GM18519 (cell line): ENCODE measurements around the gene PDE11A.
"Not testable (repeated sequence)": the region's sequence is repeated elsewhere in the genome, so short reads cannot be mapped to it uniquely, and the experiment has no call there.

Experiments used
- ATAC-seq: cut with Tn5 transposase; IDR thresholded peaks from one replicate; pipeline ENCODE4 v1.9.1; 2021; ENCODE audit warnings: mild to moderate bottlenecking, moderate library complexity; ENCODE audit not compliant: unreplicated experiment, low FRiP score

Gene PDE11A

GRCh38 chr2:177830881-177831386, 241.6 kb downstream of the PDE11A start:
- ATAC-seq, result no peak

GRCh38 chr2:177828557-177828956, 244.0 kb downstream of the PDE11A start:
- ATAC-seq, result no peak

- ATAC-seq, result no peak
These were observed 245.7 kb downstream of the PDE11A start for GRCh38 chr2:177826897-177827296.

GRCh38 chr2:177822941-177823340, 249.6 kb downstream of the PDE11A start:
- no peak for ATAC-seq

GRCh38 chr2:177818412-177818811, 254.2 kb downstream of the PDE11A start:
- ATAC-seq, result no peak

- ATAC-seq, result no peak
These were observed 255.3 kb downstream of the PDE11A start for GRCh38 chr2:177817300-177817699.

- no peak for ATAC-seq
These were observed 255.8 kb downstream of the PDE11A start for GRCh38 chr2:177816766-177817165.

- no peak for ATAC-seq
These were observed 259.7 kb downstream of the PDE11A start for GRCh38 chr2:177812713-177813396.

- ATAC-seq, result no peak
These were observed 261.7 kb downstream of the PDE11A start for GRCh38 chr2:177810906-177811305.

- no peak for ATAC-seq
These were observed 263.4 kb downstream of the PDE11A start for GRCh38 chr2:177808984-177809809.

- ATAC-seq, result no peak
These were observed 266.6 kb downstream of the PDE11A start for GRCh38 chr2:177806025-177806424.

GRCh38 chr2:177799531-177799930, 273.0 kb downstream of the PDE11A start:
- no peak for ATAC-seq

- no peak for ATAC-seq
These were observed 274.8 kb downstream of the PDE11A start for GRCh38 chr2:177797808-177798207.

- ATAC-seq, result no peak
These were observed 275.7 kb downstream of the PDE11A start for GRCh38 chr2:177796654-177797415.

- no peak for ATAC-seq
These were observed 276.6 kb downstream of the PDE11A start for GRCh38 chr2:177796011-177796410.

GRCh38 chr2:177785143-177785542, 287.4 kb downstream of the PDE11A start:
- ATAC-seq, result not testable (repeated sequence)

- no peak for ATAC-seq
These were observed 287.9 kb downstream of the PDE11A start for GRCh38 chr2:177784745-177785067.

GRCh38 chr2:177783835-177784744, 288.5 kb downstream of the PDE11A start:
- no peak for ATAC-seq

GRCh38 chr2:177783091-177783490, 289.5 kb downstream of the PDE11A start:
- no peak for ATAC-seq

- ATAC-seq, result no peak
These were observed 290.0 kb downstream of the PDE11A start for GRCh38 chr2:177782613-177783012.
